GM18951 (cell line): ENCODE data around the gene SCLY.

Experiments
- POLR2A ChIP-seq: IDR thresholded peaks from 4 replicates; pipeline ENCODE4 v1.6.1; 2011; ENCODE audit warnings: mild to moderate bottlenecking; ENCODE audit not compliant: insufficient read length, insufficient read depth; ENCODE audit errors: extremely low read depth
- in situ Hi-C: fragments of 300-500 bp; cut with MboI; formaldehyde crosslinking; loops from one replicate; pipeline ENCODE4 v1.12.0; 2022; ENCODE audit warnings: low sequenced_read_pairs, mixed read lengths, inconsistent platforms; ENCODE audit not compliant: unreplicated experiment

SCLY gene

GRCh38 chr2:238119756-238120462, 59.1 kb downstream of the SCLY start:
- in situ Hi-C loops, result no loop called here
- no peak for TF ChIP-seq POLR2A

- no peak for TF ChIP-seq POLR2A
- in situ Hi-C loops, result no loop called here
Measured at GRCh38 chr2:238120463-238121298, 59.9 kb downstream of the SCLY start.

GRCh38 chr2:238121511-238122286, 60.9 kb downstream of the SCLY start:
- in situ Hi-C loops, result no loop called here
- TF ChIP-seq POLR2A, result no peak

- in situ Hi-C loops, result no loop called here
- no peak for TF ChIP-seq POLR2A
Measured at GRCh38 chr2:238122287-238123217, 61.8 kb downstream of the SCLY start.

GRCh38 chr2:238123218-238123971, 62.6 kb downstream of the SCLY start:
- TF ChIP-seq POLR2A, result no peak
- in situ Hi-C loops, result no loop called here

- in situ Hi-C loops, result no loop called here
Measured at GRCh38 chr2:238123991-238124470, 63.2 kb downstream of the SCLY start.

GRCh38 chr2:238124488-238125126, 63.8 kb downstream of the SCLY start:
- in situ Hi-C loops, result no loop called here
- TF ChIP-seq POLR2A, result no peak

More at GRCh38 chr2:238123991-238124470, 63.2 kb downstream of the SCLY start:
- TF ChIP-seq POLR2A, result no peak

GRCh38 chr2:238125127-238125885, 64.5 kb downstream of the SCLY start:
- no peak for TF ChIP-seq POLR2A
- in situ Hi-C loops, result no loop called here

GRCh38 chr2:238126338-238126737, 65.5 kb downstream of the SCLY start:
- in situ Hi-C loops, result no loop called here

GRCh38 chr2:238126775-238127164, 66.0 kb downstream of the SCLY start:
- TF ChIP-seq POLR2A, result no peak
- in situ Hi-C loops, result no loop called here

More at GRCh38 chr2:238126338-238126737, 65.5 kb downstream of the SCLY start:
- TF ChIP-seq POLR2A, result no peak
